ENCODE results near the gene ENKUR. TPM values are rescaled to one million over a fixed set of nuclear protein-coding genes. Genes with fewer than 3 reads are reported as not detected.

ENKUR gene
- total and polyA plus RNA-seq, 4 donors: 0.08 to 0.15 (median 0.13) TPM

DNA sequence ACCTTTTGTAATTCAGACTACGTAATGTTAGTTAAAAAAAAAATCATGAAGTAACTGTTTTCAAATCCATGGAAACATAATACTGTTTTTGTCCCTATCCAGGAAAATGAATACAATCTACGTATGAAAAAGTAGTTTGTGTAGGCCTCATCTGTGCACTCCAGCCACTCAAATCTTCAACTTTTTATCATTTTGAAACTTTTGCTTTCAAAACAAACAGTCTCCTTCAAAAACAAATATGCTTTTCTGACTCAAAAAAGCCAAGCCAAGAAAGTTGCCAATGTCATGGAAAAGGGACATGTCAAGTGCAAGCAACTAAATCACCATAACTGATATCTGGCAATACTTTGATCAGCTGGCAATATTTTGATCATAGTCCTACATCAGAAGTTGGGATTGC, 13.6 kb upstream of the ENKUR start:
- H3K4me1 ChIP-seq (ENCODE audit: control insufficient read depth in 4 of 4, insufficient read depth in 4 of 4, low read length in 3 of 4): peaks cover 0 to 14% (median 5%) of the 10 kb centered on the region in 4 donors
- H3K9ac ChIP-seq (ENCODE audit: low read depth in 1 of 2, low read length in 2 of 2): no peak overlapping the region
- no peaks in the 10 kb centered on the region for H3K27me3 ChIP-seq (ENCODE audit: control insufficient read depth in 4 of 4, insufficient read depth in 4 of 4, low read length in 3 of 4)
- no peak for DNase-seq (ENCODE audit: low spot score)
- peak overlapping the region; percentile 65 to 68 for H3K27ac ChIP-seq (ENCODE audit: low read depth in 1 of 2, low read length in 2 of 2)
- H3K9me3 ChIP-seq (ENCODE audit: control insufficient read depth in 4 of 4, low read length in 3 of 4): no peaks in the 10 kb centered on the region
- TF ChIP-seq HNF4G (IDR thresholded peaks at IDR 0.05) (no peak), RXRA (IDR thresholded peaks at IDR 0.05) (peak in 1 of 2 donors; percentile 31), JUND (IDR thresholded peaks at IDR 0.05) (peak in 1 of 2 donors; percentile 40), YY1 (IDR thresholded peaks at IDR 0.05) (peak; percentile 58), CTCF (IDR thresholded peaks at IDR 0.05; ENCODE audit: low read depth, low read length, missing input control) (no peak), ZBTB33 (IDR thresholded peaks at IDR 0.05) (no peak), RAD21 (IDR thresholded peaks at IDR 0.05) (peak; percentile 10 to 24), FOXA2 (IDR thresholded peaks at IDR 0.05) (no peak), SP1 (IDR thresholded peaks at IDR 0.05) (peak; percentile 39), GABPA (IDR thresholded peaks at IDR 0.05 in 1 of 2, conservative IDR thresholded peaks at IDR 0.05 in 1 of 2) (no peak), TAF1 (conservative IDR thresholded peaks at IDR 0.05) (no peak), FOXA1 (IDR thresholded peaks at IDR 0.05) (no peak), EGR1 (IDR thresholded peaks at IDR 0.05; ENCODE audit: low read depth in 2 of 2) (no peak), HNF4A (conservative IDR thresholded peaks at IDR 0.05) (peak; percentile 47 to 53), NR2F2 (IDR thresholded peaks at IDR 0.05) (no peak), ATF3 (IDR thresholded peaks at IDR 0.05) (no peak)
- TF ChIP-seq, protein P1, sequence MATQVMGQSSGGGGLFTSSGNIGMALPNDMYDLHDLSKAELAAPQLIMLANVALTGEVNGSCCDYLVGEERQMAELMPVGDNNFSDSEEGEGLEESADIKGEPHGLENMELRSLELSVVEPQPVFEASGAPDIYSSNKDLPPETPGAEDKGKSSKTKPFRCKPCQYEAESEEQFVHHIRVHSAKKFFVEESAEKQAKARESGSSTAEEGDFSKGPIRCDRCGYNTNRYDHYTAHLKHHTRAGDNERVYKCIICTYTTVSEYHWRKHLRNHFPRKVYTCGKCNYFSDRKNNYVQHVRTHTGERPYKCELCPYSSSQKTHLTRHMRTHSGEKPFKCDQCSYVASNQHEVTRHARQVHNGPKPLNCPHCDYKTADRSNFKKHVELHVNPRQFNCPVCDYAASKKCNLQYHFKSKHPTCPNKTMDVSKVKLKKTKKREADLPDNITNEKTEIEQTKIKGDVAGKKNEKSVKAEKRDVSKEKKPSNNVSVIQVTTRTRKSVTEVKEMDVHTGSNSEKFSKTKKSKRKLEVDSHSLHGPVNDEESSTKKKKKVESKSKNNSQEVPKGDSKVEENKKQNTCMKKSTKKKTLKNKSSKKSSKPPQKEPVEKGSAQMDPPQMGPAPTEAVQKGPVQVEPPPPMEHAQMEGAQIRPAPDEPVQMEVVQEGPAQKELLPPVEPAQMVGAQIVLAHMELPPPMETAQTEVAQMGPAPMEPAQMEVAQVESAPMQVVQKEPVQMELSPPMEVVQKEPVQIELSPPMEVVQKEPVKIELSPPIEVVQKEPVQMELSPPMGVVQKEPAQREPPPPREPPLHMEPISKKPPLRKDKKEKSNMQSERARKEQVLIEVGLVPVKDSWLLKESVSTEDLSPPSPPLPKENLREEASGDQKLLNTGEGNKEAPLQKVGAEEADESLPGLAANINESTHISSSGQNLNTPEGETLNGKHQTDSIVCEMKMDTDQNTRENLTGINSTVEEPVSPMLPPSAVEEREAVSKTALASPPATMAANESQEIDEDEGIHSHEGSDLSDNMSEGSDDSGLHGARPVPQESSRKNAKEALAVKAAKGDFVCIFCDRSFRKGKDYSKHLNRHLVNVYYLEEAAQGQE (IDR thresholded peaks at IDR 0.05): no peak
- TF ChIP-seq, protein P2, sequence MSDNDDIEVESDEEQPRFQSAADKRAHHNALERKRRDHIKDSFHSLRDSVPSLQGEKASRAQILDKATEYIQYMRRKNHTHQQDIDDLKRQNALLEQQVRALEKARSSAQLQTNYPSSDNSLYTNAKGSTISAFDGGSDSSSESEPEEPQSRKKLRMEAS (IDR thresholded peaks at IDR 0.05): no peak
- H3K4me3 ChIP-seq (ENCODE audit: low read depth in 1 of 3, low read length in 3 of 3): no peak overlapping the region
- 43% methylated on average over 2 of the region's 2 CpGs for WGBS
- no peaks in the 10 kb centered on the region for H3K36me3 ChIP-seq (ENCODE audit: control insufficient read depth in 4 of 4, insufficient read depth in 3 of 4, low read depth in 1 of 4, low read length in 3 of 4)

Measured in liver (tissue), 9 donors.